GM19328 (cell line): ENCODE data around the gene FAM13A.
"Not testable (repeated sequence)": the region's sequence is repeated elsewhere in the genome, so short reads cannot be mapped to it uniquely, and the experiment has no call there.

Source experiments
- ATAC-seq: cut with Tn5 transposase; IDR thresholded peaks from one replicate; pipeline ENCODE4 v1.9.1; 2021; ENCODE audit warnings: mild to moderate bottlenecking, moderate library complexity; ENCODE audit not compliant: unreplicated experiment

The FAM13A gene

DNA sequence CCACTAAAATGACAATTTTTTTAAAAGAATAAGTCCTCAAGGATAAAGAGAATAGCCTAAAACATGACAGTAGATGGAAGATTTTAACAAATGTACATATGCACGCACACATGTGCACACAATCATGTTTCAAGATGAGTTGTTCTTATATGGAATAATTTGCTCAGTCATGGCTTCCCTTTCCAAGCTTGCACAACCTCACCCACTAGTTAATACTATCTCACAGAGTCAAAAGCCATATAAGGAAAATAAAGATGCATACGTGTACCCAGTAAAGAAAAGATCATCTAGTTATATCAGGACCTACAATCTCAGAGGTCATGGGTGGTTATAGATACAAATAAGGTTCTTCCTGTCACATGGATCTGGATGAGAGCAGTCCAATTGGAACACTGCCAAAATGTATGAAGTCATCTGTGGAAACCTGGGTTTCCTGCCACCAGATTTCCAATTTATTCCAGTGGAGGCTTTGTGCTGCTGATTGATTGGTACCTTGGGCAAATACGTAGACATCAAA lies 56.1 kb downstream of the FAM13A start:
- no peak for ATAC-seq

DNA sequence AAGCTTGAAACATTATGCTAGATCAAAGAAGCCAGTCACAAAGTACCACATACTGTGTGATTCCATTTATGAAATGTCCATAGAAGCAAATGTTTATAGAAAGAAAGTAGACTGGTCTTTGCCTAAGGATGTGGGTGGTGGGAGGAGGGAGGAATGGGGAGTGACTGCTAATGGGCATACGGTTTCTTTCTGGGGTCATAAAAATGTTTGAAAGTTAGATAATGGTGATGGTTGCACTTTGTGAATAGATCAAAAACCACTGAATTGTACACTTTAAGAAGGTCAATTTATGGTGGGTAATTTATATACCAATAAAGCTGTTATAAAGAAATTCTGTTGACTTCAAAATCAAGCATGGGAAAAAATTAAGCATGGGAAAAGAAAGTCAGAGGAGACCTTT lies 56.6 kb downstream of the FAM13A start:
- no peak for ATAC-seq

DNA sequence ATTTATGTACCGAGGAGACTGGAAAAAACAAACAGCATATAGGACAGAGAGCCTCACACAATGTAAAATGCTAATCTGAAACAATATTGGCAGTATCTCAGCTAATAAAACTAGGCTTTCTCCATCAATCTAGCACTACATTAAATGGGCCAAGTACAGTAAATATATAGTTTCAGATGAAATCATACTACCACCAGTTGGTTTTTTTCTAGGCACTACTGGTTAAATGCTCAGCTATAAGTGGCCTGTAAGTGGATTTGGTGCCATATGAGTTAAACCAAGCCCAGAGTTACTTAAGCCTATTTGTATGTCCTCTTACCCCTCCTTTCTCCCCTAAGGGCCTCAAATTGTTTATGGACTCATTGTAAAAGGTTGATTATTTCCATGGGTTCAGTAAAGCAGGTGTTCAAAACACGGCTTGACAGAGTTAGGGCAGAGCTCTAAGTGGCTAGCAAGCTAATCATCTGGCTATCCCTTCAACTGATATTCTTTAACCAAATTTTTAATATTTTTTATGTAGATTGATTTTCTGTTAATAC lies 57.5 kb downstream of the FAM13A start:
- ATAC-seq: no peak

DNA sequence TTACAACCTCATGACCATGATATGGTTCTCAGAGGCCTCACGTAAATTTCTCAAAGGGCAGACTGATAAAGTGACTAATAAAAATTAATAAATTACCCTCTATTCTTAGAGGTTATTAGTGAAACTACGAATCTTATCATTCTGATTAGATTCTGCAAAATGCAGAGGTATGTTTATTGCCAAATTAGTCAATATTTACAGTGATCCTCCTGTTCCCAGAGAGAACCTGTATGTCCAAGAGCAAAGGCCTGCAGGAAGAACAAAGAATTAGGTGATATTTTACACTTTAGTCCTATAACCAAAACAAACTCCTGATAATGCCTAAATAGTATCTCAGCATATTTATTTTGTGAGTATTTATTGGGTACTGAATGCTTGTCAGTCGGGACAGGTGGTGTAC lies 58.1 kb downstream of the FAM13A start:
- ATAC-seq: no peak

DNA sequence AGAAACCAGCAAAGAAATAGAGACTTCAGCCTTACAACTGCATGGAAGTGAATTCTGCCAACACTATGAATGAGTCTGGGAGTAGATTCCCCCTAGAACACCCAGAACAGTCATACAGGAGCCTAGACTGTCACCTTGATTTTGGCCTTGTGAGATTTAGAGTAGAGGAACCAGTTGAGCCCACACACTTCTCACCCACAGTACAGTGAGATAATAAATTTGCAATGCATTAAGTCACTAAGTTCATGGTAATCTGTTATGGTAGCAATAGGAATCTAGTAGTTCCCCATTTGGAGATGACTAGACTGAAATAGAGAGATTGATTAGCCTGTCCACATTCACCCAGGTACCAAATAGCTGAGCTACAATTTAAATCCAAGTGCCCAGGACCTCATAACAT lies 59.0 kb downstream of the FAM13A start:
- no peak for ATAC-seq

DNA sequence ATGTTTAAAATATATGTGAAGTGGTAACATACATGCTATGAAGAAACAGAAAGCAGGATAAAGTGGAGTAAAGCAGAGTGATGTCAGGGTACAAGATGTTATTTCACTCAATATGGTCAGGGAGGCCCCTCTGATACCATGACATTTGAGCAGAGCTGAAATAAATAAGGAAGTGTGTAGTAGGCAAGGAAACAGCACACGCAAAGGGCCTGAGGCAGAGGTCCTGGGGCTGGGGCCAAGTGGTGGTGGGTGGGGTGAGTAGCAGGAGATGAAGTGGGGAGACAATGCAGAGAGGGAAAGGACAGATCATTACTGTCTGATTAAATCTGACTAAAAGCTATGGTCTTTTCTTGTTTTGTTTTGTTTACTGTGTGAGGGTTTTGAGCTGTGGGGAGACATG lies 61.1 kb downstream of the FAM13A start:
- no peak for ATAC-seq

DNA sequence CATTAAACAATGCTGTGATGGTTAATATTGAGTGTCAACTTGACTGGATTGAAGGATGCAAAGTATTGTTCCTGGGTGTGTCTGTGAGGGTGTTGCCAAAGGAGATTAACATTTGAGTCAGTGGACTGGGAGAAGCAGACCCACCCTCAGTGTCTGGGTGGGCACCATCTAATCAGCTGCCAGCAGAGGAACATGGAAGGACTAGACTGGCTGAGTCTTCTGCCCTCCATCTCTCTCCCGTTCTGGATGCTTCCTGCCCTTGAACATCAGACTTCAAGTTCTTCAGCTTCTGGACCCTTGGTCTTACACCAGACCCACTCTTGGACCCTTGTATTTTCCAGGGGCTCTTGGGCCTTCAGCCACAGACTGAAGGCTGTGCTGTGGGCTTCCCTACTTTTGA lies 61.7 kb downstream of the FAM13A start:
- not testable (repeated sequence) for ATAC-seq

DNA sequence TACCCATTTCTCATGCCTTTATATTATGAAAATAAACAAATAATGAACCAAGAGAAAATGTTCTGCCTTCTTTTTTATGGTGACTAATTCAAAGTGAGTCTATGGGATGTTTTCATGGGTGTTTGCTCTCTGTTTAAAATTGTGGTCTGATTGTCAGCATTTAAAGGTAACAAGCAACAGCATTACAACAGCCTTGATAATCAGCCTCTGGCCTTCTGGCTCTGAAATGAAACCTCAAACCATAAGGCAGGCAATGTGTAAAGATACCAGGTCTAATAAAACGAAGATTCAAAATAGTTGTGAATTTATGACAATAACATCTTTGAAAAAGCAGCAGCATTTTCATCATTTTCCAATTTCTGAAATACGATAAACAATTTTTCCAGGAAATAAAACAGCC lies 63.7 kb downstream of the FAM13A start:
- ATAC-seq: no peak

DNA sequence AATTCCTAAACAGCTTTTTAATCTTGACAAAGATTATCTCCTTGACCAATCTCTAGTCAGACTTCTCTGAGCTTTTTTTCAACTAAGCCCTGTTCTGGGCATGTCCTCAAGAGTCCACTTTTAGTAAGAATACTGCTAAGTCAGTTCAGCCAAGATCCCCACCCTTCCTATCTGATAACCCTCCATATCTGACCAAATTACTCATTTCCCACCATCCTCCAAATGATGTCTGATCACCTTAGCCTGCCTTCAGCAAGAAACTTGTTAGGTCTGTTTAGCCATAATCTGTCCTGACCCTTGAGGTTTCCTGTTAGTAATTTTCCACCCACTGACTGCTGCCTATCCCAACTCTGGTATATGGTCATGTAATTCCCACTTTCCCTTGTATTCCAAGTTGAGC lies 65.2 kb downstream of the FAM13A start:
- no peak for ATAC-seq

DNA sequence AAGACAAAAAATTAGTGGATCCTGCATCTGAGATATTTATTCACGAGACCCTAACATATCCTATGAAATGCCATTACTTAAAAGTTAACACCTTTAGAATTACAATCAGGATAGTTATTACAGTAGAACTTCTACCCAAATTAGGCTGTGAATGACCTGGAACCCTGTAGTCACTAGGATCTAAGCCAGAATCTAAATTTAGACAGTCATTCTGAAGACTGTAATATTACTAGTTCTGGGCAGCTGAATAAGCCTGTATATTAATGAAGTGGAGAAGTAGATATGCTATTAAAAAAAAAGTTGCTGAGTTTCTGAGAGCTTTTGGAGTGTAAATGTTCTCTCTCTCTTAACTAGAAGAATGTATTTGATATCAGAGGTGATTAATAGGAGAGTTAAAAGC lies 67.0 kb downstream of the FAM13A start:
- ATAC-seq: no peak

DNA sequence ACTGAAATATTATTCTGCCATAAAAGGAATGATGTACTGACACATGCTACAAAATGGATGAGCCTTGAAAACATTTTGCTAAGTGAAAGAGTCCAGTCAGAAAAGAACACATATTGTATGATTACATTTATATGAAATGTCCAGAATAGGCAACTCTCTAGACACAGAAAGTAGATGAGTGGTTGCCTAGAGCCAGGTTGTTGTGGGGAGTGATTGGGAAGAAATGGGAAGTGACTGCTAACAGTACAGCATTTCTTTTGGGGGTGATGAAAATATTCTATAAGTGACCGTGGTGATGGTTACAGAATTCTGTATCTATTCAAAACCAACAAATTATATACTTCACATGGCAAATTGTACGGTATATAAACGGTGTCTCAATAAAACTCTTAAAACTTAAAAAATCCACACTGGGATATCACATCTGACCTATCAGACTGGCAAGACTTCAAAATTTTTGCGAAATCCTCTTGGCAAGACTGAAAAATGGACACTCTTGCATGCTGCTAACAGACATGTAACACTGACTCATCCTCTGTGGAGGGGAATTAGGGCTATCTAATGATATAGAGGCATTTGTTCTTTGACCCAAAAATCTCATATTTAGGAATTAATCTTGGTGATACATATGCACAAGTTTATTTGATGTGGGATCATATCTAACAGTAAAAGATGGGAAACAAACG lies 71.8 kb downstream of the FAM13A start:
- no peak for ATAC-seq

DNA sequence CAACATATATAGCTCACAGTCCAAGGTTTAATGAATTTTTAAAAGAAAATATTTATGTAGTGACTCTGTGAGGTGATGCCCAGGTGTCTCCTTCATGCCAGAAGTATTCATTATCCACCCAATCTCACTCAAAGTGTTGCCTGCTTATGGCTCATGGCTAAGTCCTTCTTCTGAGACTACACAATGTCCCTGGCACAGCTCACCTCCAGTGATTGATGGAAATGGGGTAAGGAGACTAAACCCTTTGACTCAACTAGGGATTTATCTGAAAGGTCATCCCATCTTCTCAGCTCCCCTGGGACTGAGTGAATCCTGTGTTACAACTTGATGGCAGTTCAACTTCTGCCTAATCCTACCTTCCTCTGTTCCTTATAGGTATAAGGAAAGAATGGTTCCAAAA lies 74.2 kb downstream of the FAM13A start:
- no peak for ATAC-seq

DNA sequence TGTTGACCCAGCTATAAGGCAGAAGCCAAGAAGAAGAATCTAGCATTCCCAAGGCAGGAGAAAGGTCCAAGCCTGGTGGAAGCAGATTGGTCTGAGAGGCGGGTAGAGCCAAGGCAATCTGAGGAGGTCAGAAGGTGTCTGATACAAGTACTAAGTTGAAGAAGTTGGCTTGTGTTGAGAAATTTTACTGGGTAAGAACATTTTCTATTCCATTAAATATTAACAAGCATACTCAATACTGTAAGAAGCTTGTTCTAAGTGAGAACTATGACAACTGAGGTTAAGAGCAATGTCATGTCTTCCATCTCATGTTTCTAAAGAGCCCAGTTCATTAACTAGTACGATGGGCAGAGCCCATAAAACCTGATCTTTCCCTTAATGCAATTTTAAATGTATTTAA lies 75.0 kb downstream of the FAM13A start:
- ATAC-seq: no peak

DNA sequence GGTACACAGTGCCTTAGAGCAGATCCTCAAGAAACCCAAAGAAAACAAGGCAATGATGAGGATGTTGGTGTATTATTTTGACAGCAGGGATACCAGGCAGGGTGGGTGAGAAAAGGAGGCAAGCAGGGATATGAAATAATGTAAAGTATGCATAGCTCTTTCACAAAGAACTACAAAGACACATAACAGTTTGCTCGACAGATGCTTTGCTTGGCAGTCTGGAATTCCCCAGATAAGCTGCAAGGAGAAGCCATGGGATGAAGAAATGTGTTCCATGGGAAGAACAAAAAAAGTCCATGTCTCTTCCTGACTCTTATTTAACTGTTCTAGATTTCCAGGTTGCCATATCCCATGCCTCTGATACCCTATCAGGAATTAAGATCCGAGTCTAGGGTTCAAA lies 75.4 kb downstream of the FAM13A start:
- ATAC-seq: no peak

DNA sequence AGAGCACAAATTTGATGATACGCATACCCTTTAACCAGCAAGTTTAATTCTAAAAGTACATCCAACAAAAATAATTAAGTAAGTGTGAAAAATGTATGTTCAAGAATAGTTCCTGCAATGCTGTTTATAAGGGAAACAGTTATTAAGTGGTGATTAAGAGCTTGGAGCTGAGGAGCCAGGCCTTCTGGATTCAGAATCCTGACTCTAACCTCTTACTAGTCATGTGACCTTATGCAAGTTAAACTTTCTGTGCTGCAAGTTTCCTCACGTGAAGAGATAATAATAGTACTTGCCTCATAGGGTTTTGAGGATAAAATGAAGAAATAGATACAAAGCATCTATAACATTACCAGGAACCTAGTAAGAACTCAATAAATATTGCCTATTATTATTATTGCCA lies 77.7 kb downstream of the FAM13A start:
- no peak for ATAC-seq

DNA sequence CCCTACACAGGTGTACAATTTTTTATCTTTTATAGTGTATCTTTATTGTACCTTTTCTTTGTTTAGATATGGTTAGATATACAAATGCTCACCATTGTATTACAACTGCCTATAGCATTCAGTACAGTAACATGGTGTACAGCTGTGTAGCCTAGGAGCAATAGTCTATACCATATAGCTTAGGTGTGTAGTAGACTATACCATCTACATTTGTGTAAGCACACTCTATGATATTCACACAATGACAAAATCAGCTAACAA lies 80.3 kb downstream of the FAM13A start:
- ATAC-seq: no peak

DNA sequence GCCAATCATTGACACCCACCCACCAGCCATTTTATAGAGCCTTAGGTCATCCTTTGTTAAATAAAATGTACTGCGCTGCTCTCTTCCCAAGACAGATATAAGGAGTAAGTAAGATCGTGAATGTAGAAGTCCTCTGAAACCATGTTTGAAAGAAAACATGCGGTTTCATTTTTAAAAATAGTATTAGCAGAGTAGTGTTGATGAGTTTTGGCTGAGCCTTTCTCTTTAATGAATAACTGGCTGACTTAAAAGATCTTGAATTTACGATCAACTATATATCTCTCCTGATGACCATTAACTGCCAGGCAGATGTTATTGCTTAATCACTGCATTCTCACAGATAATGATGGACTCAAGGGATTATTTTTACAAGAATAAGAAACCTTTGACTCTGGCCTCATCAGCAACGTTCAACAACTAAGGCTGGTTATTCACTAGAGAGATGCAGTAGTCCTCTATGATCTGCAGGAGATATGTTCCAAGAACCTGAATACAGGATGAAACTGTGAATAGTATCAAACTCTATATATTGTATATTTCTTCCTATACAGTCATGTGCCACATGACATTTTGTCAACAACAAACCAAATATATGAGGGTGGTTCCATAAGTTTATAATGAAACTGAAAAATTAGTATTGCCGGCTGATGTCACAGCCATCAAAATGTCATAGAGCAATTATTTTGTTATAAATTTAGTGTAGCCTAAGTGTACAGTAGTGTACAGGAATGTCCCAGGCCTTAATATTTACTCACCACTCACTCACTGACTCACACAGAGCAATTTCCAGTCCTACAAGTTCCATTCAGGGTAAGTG lies 80.8 kb downstream of the FAM13A start:
- ATAC-seq: no peak

DNA sequence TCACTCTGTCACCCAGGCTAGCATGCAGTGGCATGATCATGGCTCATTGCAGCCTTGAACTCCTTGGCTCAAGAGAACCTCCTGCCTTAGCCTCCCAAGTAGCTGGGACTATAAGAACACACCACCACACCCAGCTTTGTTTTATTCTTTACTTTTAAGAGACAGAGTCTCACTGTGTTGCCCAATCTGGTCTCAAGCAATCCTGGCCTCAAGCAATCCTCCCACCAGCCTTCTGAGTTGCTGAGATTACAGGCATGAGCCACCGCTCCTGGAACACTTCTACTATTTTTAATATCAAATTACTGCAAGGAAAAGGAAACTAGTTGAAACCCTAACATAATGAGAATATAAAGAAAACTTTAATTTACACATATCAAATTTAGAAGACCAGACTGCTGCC lies 85.4 kb downstream of the FAM13A start:
- ATAC-seq: no peak

DNA sequence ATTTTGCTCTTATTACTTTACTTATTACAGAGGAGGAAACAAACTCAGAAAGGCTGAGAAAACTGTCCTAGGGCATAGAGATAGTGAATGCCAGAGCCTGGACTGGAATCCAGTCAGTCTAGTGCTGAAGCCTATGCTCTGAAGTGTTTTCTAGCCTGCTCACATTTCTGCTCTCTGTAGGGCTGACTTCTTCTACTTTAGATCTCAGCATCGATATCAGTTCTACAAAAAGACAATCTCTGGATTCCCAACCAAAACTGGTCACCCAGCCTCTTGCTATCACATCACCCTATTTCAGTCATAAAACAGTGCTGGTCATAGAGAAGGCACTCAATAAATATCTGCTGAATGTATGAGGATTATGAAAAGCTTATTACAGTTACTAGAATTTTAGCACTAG lies 87.2 kb downstream of the FAM13A start:
- no peak for ATAC-seq

DNA sequence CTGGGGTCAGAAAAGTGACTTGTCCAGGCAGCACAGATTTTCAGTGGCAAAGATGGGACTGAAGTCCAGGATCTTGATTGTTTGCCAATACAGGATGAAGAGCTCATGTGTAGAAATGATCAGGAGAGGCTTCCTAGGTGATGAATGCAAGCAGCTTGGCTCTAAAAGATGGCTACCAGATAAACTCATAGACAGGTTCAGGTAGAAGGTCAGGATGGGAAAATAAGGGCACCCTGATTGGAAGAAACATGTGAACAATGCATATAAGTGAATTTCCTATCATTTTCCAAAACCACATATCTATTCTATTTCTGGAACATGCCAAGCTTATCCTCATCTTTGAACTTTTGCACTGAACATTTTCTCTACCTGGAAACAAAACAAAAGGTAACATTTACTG lies 87.7 kb downstream of the FAM13A start:
- ATAC-seq: no peak

DNA sequence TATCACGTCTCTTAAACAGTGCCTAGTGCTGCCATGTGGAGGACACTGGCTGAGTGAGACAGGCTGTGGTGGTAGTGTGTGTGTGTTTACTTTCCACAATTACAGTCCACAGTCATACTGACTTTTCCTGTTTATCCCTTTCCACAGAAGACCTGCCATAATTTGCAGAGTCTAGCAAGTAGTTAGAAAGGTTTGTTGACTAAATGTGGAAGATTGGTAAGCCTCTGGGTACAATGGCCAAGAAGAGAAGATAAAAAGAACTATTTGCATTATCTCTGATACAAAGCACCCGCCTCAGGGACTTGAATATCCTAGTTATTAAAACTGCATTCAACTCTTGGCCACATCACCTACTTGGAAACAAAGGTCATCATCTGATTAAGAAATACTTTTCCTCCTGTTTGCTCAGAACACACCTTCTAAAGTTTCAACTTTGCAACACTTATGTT lies 89.1 kb downstream of the FAM13A start:
- ATAC-seq: no peak

DNA sequence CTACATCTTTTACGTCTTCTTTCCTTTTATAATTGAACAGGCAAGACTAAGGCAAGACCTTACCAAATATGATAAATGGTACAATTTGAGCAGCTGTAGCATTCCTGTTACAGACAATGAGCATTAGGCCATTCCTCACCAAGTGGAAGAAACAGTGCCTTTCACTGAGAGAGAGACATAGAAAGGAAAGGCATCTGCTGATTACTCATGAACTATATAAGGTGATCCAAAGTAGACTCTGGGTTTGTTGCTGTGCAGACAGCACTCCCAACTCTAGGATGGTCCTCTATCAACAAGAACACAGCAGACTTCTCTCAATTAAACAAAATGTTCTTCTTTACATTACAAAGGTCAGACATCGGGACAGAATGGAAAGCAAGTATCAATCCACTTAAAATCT lies 91.9 kb downstream of the FAM13A start:
- ATAC-seq: no peak
